HG02759 (cell line): ENCODE measurements around the gene NUDT19.

Source experiments
- ATAC-seq: cut with Tn5 transposase; IDR thresholded peaks from one replicate; pipeline ENCODE4 v1.9.1; 2021; ENCODE audit warnings: mild to moderate bottlenecking, moderate library complexity; ENCODE audit not compliant: unreplicated experiment

NUDT19 gene

DNA sequence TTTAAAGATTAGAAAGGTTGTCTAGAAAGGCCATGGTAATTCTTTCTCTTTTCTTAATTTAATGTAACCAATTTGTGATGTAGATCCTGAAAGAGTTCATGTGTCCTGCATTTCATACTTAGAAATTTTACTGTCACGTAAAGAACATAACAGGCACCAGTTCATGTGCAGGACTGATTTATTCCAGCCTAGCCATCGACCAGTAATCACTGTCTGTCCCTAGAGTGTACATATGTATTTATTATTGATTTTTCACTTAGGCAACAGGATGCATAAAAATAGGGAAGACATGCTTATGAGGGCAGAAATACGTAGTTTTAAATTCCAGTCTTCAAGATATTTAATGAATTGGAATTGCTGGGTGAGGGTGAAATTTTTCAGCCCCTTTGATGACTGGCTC lies 65.6 kb downstream of the NUDT19 start:
- no peak for ATAC-seq
